ENCODE measurements around the gene TOP3A.

TOP3A gene

DNA sequence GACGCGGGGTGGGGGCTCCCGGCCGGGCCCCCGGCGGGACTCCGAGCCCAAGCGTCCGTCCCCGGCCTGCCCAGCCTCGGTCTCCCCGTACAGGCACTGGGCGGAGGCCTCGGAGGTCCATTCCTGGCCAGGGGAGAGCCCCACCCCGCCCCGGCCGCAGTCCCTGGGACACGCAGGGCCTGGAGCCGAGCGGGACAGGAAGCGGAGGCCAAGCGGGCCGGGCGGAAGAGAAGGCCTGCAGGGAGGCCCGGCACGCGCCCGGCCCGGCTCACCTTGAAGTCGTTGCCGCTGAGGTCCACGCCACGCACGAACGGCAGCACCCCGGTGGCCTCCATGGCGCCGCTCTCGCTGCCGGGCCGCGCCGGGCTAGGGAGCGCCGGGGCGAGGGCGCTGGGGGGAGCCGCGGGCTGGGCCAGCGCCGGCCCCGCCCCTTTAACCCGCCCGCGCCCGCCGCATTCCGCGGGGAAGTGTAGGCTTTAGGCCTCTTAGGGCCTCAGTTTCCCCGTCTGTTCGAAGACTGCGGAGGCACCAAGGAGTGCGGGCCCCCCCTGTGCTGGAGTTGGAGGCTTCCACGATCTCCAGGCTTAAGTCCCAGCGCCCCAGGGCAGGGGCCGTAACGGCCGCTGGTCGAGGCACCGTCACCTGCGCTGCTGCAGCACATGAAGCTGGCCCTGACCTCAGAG lies 56.3 kb downstream of the TOP3A start, which contains the start of gene FLII:
Gene FLII, minus strand, starts transcription at position 383 of the 683 bp plus-strand sequence. Its CDS starts 48 bp downstream, at position 335.
- peak in 1 of 2 donors; percentile 43 for DNase-seq
- peaks cover 0 to 58% (median 45%) of the 10 kb centered on the region in 4 donors for H3K4me1 ChIP-seq
- intact Hi-C loops (cut with DNase I; ENCODE audit: low total_unique reads) = no loop called here

DNA sequence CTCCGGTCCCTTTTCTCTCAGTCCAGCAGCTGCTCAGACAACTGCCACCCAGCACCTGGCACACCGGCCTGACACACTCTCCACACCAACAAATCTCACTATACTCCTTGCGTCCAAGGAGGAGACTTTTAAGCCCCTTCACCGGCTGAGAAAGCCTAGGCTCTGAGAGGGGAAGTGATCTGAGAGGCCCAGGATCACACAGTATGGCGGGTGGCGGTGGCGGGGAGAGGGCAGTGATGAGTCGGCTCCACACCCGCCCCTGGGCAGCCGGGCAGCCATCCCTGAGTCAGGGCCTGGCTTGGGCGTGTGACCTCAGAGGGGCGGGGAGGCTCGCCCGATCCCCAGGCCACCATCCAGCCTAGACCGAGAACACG lies 56.8 kb downstream of the TOP3A start:
- TF ChIP-seq, protein P1, sequence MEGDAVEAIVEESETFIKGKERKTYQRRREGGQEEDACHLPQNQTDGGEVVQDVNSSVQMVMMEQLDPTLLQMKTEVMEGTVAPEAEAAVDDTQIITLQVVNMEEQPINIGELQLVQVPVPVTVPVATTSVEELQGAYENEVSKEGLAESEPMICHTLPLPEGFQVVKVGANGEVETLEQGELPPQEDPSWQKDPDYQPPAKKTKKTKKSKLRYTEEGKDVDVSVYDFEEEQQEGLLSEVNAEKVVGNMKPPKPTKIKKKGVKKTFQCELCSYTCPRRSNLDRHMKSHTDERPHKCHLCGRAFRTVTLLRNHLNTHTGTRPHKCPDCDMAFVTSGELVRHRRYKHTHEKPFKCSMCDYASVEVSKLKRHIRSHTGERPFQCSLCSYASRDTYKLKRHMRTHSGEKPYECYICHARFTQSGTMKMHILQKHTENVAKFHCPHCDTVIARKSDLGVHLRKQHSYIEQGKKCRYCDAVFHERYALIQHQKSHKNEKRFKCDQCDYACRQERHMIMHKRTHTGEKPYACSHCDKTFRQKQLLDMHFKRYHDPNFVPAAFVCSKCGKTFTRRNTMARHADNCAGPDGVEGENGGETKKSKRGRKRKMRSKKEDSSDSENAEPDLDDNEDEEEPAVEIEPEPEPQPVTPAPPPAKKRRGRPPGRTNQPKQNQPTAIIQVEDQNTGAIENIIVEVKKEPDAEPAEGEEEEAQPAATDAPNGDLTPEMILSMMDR (IDR thresholded peaks at IDR 0.05) = no peak
- H3K27ac ChIP-seq = peak overlapping the region; percentile 98 to 99
- H3K27me3 ChIP-seq = no peaks in the 10 kb centered on the region
- no peaks in the 10 kb centered on the region for H3K9me3 ChIP-seq
- peak; percentile 86 to 92 for DNase-seq
- intact Hi-C loops (cut with DNase I; ENCODE audit: low total_unique reads) = no loop called here
- peaks cover 0 to 63% (median 45%) of the 10 kb centered on the region in 4 donors for H3K4me1 ChIP-seq
- peaks cover 28 to 45% (median 39%) of the 10 kb centered on the region in 3 donors for H3K36me3 ChIP-seq
- H3K4me3 ChIP-seq = peak overlapping the region; percentile 89 to 93

More for the DNA sequence above, 56.3 kb downstream of the TOP3A start, which contains the start of gene FLII:
- Histone ChIP-seq H3K36me3 (peaks cover 27 to 45% (median 39%) of the 10 kb centered on the region in 3 donors), H3K4me3 (peak within 1 kb of the TSS; percentile 89 to 93), H3K27ac (peak within 1 kb of the TSS; percentile 98 to 99), H3K9me3 (no peaks in the 10 kb centered on the region), H3K27me3 (no peaks in the 10 kb centered on the region)
- TF ChIP-seq, protein P1 (IDR thresholded peaks at IDR 0.05) = no peak

DNA sequence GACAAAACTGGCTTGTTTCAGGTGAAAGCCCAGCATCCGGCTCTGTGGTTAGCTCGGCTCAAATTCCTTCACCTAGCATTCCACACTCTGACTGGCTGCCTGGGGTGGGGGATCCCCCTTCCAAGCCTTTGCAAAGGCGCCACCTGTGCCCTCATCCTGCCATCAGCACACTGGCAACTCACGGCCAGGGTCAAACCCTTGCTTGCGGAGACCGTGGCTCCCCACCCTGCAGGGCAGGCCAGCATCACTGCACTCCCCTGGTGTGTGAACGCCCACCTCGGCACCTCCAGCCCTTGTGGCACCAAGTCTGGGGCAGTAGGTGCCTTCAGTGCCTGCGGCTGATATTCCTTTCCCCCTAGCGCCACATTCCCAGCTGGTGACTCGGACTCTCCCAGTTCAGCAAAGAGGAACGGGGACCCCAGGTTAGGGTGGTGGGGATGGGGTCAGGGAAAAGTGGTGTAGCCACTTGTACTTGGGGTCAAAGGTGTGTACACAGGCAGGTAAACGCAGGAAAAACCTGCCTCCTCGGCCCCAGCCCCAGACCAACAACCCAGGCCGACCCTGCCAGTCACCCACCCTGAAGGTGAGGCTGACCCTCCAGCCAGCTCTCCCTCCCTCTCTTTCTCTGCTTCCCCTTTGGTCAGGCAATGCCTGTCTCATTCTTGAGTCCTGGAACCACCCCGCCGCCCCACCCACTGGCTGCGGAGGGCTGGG lies 57.4 kb downstream of the TOP3A start:
- DNase-seq = peak; percentile 71 to 80
- TF ChIP-seq, protein P1 (IDR thresholded peaks at IDR 0.05) = no peak
- Histone ChIP-seq H3K27ac (peak overlapping the region; percentile 98 to 99), H3K4me1 (peaks cover 0 to 59% (median 40%) of the 10 kb centered on the region in 4 donors), H3K36me3 (peaks cover 34 to 45% (median 43%) of the 10 kb centered on the region in 3 donors), H3K4me3 (peak overlapping the region; percentile 89 to 93), H3K27me3 (no peaks in the 10 kb centered on the region), H3K9me3 (no peaks in the 10 kb centered on the region)
- intact Hi-C loops (cut with DNase I; ENCODE audit: low total_unique reads) = no loop called here

DNA sequence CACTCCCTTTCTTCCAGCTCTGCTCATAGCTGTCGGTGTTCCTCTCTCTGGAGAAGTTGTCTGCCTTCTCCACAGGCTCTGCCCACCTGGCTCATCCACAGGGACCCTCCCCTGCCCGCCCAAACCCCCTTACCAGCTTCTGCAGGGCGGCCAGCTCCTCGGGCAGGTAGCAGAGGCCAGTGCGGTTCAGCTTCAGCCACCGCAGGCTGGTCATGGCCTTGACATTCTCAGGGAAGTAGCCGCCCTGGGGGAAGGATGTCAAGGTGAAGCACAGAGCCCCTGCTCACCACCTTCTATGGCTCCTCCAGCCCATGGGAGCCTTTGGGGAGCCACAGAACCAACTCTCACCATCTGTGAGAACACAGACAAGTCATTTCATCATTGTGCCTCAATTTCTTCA lies 58.0 kb downstream of the TOP3A start:
- peak overlapping the region; percentile 98 to 99 for H3K27ac ChIP-seq
- intact Hi-C loops (cut with DNase I; ENCODE audit: low total_unique reads) = no loop called here
- H3K9me3 ChIP-seq = no peaks in the 10 kb centered on the region
- TF ChIP-seq, protein P1 (IDR thresholded peaks at IDR 0.05) = no peak
- H3K27me3 ChIP-seq = no peaks in the 10 kb centered on the region
- H3K36me3 ChIP-seq = peaks cover 40 to 52% (median 49%) of the 10 kb centered on the region in 3 donors
- peaks cover 0 to 52% (median 33%) of the 10 kb centered on the region in 4 donors for H3K4me1 ChIP-seq
- no peak for DNase-seq
- H3K4me3 ChIP-seq = peak overlapping the region; percentile 89 to 93

DNA sequence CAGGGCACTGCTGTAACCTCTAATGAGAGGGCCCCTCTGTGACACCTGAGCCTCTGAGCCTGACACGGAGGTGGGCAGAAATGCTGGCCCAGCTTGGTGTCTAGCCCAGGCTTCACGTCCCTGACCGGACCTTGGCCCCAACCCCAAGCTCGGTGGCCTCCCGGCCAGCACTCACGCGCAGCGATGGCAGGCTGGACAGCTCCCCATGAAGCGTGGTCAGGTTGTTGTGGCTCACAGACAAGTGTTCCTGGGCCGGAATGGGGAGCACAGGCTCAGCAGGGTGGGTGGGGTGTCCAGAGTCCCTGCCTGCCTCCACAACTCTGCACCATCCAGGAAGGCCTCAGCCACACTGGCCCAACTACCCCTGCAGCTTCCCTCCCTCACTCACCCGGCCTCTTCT lies 58.4 kb downstream of the TOP3A start:
- intact Hi-C loops (cut with DNase I; ENCODE audit: low total_unique reads) = no loop called here
- no peaks in the 10 kb centered on the region for H3K27me3 ChIP-seq
- H3K4me1 ChIP-seq = peaks cover 0 to 48% (median 29%) of the 10 kb centered on the region in 4 donors
- H3K9me3 ChIP-seq = no peaks in the 10 kb centered on the region
- TF ChIP-seq, protein P1 (IDR thresholded peaks at IDR 0.05) = no peak
- peak overlapping the region in 1 of 2 donors; percentile 93 for H3K4me3 ChIP-seq
- no peak for DNase-seq
- H3K27ac ChIP-seq = peak overlapping the region in 1 of 2 donors; percentile 98
- peaks cover 45 to 56% (median 54%) of the 10 kb centered on the region in 3 donors for H3K36me3 ChIP-seq
